Liver (tissue), 9 donors: ENCODE data around the gene TSKU. TPM values are rescaled to one million over a fixed set of nuclear protein-coding genes. Genes with fewer than 3 reads are reported as not detected.

Experiments used
- DNase-seq: peaks from one replicate; pipeline ENCODE4 v3.0.0-alpha.2; 2017; ENCODE audit warnings: low spot score
- H3K27ac ChIP-seq, 2 donors: one replicate each; pipeline ENCODE4 v1.7.0; 2013; ENCODE audit warnings: inconsistent platforms in 2 of 2, low read length in 2 of 2, control low read depth in 1 of 2, low read depth in 1 of 2, mild to moderate bottlenecking in 1 of 2
- H3K27me3 ChIP-seq, 4 donors: one replicate each; pipeline versions ENCODE4 v1.6.1 to v1.7.0; 2013; ENCODE audit warnings: low read length in 3 of 4, inconsistent platforms in 1 of 4, mild to moderate bottlenecking in 1 of 4, moderate library complexity in 1 of 4; ENCODE audit not compliant: control insufficient read depth in 4 of 4, insufficient read depth in 4 of 4
- H3K36me3 ChIP-seq, 4 donors: one replicate each; pipeline versions ENCODE4 v1.6.1 to v1.7.0; 2013; ENCODE audit warnings: low read length in 3 of 4, mild to moderate bottlenecking in 3 of 4, low read depth in 1 of 4, moderate library complexity in 1 of 4; ENCODE audit not compliant: control insufficient read depth in 4 of 4, insufficient read depth in 3 of 4
- H3K4me1 ChIP-seq, 4 donors: one replicate each; pipeline versions ENCODE4 v1.6.1 to v1.7.0; 2013; ENCODE audit warnings: low read length in 3 of 4, mild to moderate bottlenecking in 3 of 4, moderate library complexity in 1 of 4; ENCODE audit not compliant: control insufficient read depth in 4 of 4, insufficient read depth in 4 of 4
- H3K4me3 ChIP-seq, 3 donors: one replicate each; pipeline versions ENCODE4 v1.6.1 to v1.7.0; 2013; ENCODE audit warnings: low read length in 3 of 3, control low read depth in 1 of 3, low read depth in 1 of 3, mild to moderate bottlenecking in 1 of 3
- H3K9ac ChIP-seq, 2 donors: one replicate each; pipeline ENCODE4 v1.7.0; 2013; ENCODE audit warnings: low read length in 2 of 2, mild to moderate bottlenecking in 2 of 2, moderate library complexity in 2 of 2, control low read depth in 1 of 2, low read depth in 1 of 2
- H3K9me3 ChIP-seq, 4 donors: one replicate each; pipeline versions ENCODE4 v1.6.1 to v1.7.0; 2013; ENCODE audit warnings: low read length in 3 of 4; ENCODE audit not compliant: control insufficient read depth in 4 of 4
- ATF3 ChIP-seq: IDR thresholded peaks from 2 replicates; pipeline ENCODE4 v1.6.1; 2016; ENCODE audit warnings: antibody characterized with exemption
- CTCF ChIP-seq: fragments of 150-350 bp; IDR thresholded peaks from 2 replicates; pipeline ENCODE4 v1.5.1; 2017; ENCODE audit warnings: improper control_type of control experiment, low read depth, low read length; ENCODE audit not compliant: missing input control
- FOXA2 ChIP-seq: IDR thresholded peaks from 2 replicates; pipeline ENCODE4 v1.6.1; 2016; ENCODE audit warnings: antibody characterized with exemption
- HNF4G ChIP-seq: IDR thresholded peaks from 2 replicates; pipeline ENCODE4 v1.6.1; 2016; ENCODE audit warnings: antibody characterized with exemption
- JUND ChIP-seq, 2 donors: IDR thresholded peaks; 2 replicates each; pipeline ENCODE4 v1.6.1; 2016; ENCODE audit warnings: antibody characterized with exemption in 2 of 2
- NR2F2 ChIP-seq: IDR thresholded peaks from 2 replicates; pipeline ENCODE4 v1.6.1; 2016; ENCODE audit warnings: antibody characterized with exemption
- REST ChIP-seq: IDR thresholded peaks from 2 replicates; pipeline ENCODE4 v1.6.1; 2016; ENCODE audit warnings: antibody characterized with exemption, mild to moderate bottlenecking
- RXRA ChIP-seq, 2 donors: IDR thresholded peaks; 2 replicates each; pipeline ENCODE4 v1.6.1; 2017 to 2018; ENCODE audit warnings: antibody characterized with exemption in 2 of 2, mild to moderate bottlenecking in 1 of 2
- SP1 ChIP-seq: IDR thresholded peaks from 2 replicates; pipeline ENCODE4 v1.6.1; 2018; ENCODE audit warnings: antibody characterized with exemption, mild to moderate bottlenecking
- TAF1 ChIP-seq: conservative IDR thresholded peaks from 2 replicates; pipeline ENCODE4 v1.6.1; 2016; ENCODE audit warnings: antibody characterized with exemption, mild to moderate bottlenecking
- YY1 ChIP-seq: IDR thresholded peaks from 2 replicates; pipeline ENCODE4 v1.6.1; 2016; ENCODE audit warnings: antibody characterized with exemption, mild to moderate bottlenecking
- ZBTB33 ChIP-seq: IDR thresholded peaks from 2 replicates; pipeline ENCODE4 v1.6.1; 2016; ENCODE audit warnings: antibody characterized with exemption
- WGBS: extraction: QIAGEN DNeasy Blood & Tissue Kit; methylation state at CpG from one replicate; pipeline ENCODE4 v1.1.7; 2013; 5-methylcytosine and 5-hydroxymethylcytosine counted together
- polyA plus RNA-seq, 2 donors: library from polyadenylated mRNA; stranded (reverse) in 1 of 2; unstranded in 1 of 2; fragments of 200-250 nt in 1 of 2; fragments of >200 nt in 1 of 2; fragmentation: Nextera tagmentation in 1 of 2; extraction: Ambion mirVana in 1 of 2; gene quantifications; one replicate each; pipeline versions ENCODE4 v1.2.1 to v1.2.3, GENCODE V29; 2013 to 2015
- total RNA-seq, 2 donors: library from RNA; depleted of rRNA; stranded (reverse); fragments of >200 nt; gene quantifications; one replicate each; pipeline ENCODE4 v1.2.3, GENCODE V29; 2014
- donor health status: healthy.
- donor health status: healthy.
- donor health status: healthy.
- donor health status: healthy.
- donor health status: healthy.

TSKU gene
- total and polyA plus RNA-seq, 4 donors = 3.3 to 492 (median 46.0) TPM

- peaks cover 4 to 72% (median 46%) of the 10 kb centered on the region in 4 donors for H3K4me1 ChIP-seq
- DNase-seq = no peak
- peak overlapping the region in 1 of 2 donors; percentile 92 for H3K27ac ChIP-seq
- peak overlapping the region; percentile 47 to 94 for H3K9ac ChIP-seq
- WGBS = 58% methylated on average over 6 of the region's 6 CpGs
- peak overlapping the region; percentile 20 to 93 (median 86) for H3K4me3 ChIP-seq
- no peaks in the 10 kb centered on the region for H3K27me3 ChIP-seq
- no peaks in the 10 kb centered on the region for H3K9me3 ChIP-seq
- TF ChIP-seq HNF4G (no peak), JUND (IDR thresholded peaks at IDR 0.05) (no peak), ATF3 (no peak), ZBTB33 (no peak), SP1 (no peak), RXRA (IDR thresholded peaks at IDR 0.05) (no peak), YY1 (no peak), FOXA2 (no peak), NR2F2 (no peak), REST (no peak)
- peaks cover 0 to 7% (median 1%) of the 10 kb centered on the region in 4 donors for H3K36me3 ChIP-seq
Observed at GRCh38 chr11:76786016-76786415, 2.9 kb downstream of the TSKU start.

GRCh38 chr11:76786441-76787014, 3.4 kb downstream of the TSKU start:
- peaks cover 0 to 7% (median 1%) of the 10 kb centered on the region in 4 donors for H3K36me3 ChIP-seq
- peaks cover 4 to 74% (median 48%) of the 10 kb centered on the region in 4 donors for H3K4me1 ChIP-seq
- 40% methylated on average over 4 of the region's 4 CpGs for WGBS
- H3K27ac ChIP-seq = peak overlapping the region in 1 of 2 donors; percentile 92
- H3K4me3 ChIP-seq = peak overlapping the region; percentile 5 to 93 (median 86)
- no peak for DNase-seq
- H3K9ac ChIP-seq = no peak overlapping the region
- no peaks in the 10 kb centered on the region for H3K9me3 ChIP-seq
- no peaks in the 10 kb centered on the region for H3K27me3 ChIP-seq
- no peak for TF ChIP-seq JUND (IDR thresholded peaks at IDR 0.05)
- TF ChIP-seq SP1 = no peak
- peak; percentile 42 to 44 for TF ChIP-seq RXRA (IDR thresholded peaks at IDR 0.05)

GRCh38 chr11:76787271-76787670, 4.1 kb downstream of the TSKU start:
- Histone ChIP-seq H3K4me3 (peak overlapping the region in 1 of 3 donors; percentile 86), H3K4me1 (peaks cover 2 to 79% (median 52%) of the 10 kb centered on the region in 4 donors), H3K9ac (peak overlapping the region in 1 of 2 donors; percentile 30), H3K9me3 (no peaks in the 10 kb centered on the region), H3K27me3 (no peaks in the 10 kb centered on the region), H3K27ac (peak overlapping the region in 1 of 2 donors; percentile 10), H3K36me3 (peaks cover 0 to 7% (median 1%) of the 10 kb centered on the region in 4 donors)
- WGBS = 84% methylated on average over 4 of the region's 4 CpGs
- DNase-seq = no peak
- no peak for TF ChIP-seq TAF1
- no peak for TF ChIP-seq HNF4G
- no peak for TF ChIP-seq YY1
- no peak for TF ChIP-seq ATF3
- TF ChIP-seq JUND (IDR thresholded peaks at IDR 0.05) = no peak
- TF ChIP-seq REST = no peak
- TF ChIP-seq CTCF = no peak
- no peak for TF ChIP-seq FOXA2
